HuH-7 (cell line): ENCODE data around the gene CCBE1.

Experiments used
- DNase-seq: peaks from one replicate; pipeline ENCODE4 v3.0.0; 2011; ENCODE audit warnings: low spot score

Gene CCBE1

GRCh38 chr18:59454909-59455727, 242.1 kb downstream of the CCBE1 start:
- peak; percentile 47 for DNase-seq

DNA sequence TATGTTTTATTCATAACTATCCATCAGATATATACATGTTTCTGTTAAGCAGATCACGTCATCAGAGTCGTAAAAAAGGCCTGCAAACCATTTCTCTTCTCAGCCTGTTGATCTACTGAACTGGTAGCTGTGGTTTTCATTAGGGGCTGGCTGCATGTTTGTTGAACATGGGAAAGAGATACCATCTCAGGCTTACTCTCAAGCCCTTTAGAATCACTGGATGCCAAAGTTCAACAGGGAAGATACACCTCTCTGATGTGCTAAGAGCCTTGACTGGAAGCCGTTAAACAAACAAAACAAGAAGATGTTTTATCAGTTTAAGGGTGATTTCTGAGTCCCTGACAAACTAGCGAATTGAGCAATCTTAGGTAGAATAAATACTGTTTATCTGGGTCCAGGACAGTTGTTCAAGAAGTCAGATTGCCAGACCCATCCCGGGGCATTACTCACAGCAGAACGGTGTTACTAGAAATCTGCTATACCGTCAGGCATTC, 243.7 kb downstream of the CCBE1 start:
- DNase-seq, result peak; percentile 47

DNA sequence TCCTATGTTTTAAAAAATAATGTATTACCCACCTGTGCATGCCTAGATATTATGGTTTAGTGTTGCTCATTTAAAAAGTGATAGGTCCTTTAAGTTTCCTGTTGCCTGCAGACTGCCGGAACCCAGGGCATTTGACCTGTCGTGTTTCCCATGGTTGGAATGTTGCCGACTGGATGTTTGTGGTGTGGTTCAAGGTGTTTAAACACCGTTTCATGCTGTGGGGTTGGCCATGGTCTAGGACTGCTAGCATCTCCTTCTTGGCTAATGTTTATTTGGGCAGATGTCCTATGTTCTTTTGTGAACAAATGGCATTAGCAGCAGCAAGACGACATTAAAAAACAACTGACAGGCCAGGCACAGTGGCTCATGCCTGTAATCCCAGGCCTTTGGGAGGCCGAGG, 245.3 kb downstream of the CCBE1 start:
- DNase-seq, result no peak

DNA sequence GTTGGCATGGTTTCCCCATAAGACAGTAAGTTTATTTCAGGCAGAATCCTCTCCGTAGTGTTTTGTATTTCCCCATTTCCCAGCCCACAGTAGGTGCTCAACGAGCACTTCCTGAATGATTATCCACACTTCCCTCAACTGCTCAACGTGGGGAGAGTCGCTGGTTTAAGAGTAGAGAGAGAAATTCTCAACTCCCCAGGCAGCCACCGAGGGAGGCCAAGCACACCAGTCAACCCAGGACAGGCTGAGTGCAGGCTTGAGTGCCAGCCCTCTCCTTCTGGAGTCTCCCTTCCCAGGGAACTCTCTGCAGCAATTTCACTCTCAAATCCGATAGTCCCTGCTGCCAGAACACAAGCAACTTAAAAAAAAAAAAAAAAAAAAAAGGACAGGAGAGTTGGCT, 246.2 kb downstream of the CCBE1 start:
- DNase-seq, result no peak

DNA sequence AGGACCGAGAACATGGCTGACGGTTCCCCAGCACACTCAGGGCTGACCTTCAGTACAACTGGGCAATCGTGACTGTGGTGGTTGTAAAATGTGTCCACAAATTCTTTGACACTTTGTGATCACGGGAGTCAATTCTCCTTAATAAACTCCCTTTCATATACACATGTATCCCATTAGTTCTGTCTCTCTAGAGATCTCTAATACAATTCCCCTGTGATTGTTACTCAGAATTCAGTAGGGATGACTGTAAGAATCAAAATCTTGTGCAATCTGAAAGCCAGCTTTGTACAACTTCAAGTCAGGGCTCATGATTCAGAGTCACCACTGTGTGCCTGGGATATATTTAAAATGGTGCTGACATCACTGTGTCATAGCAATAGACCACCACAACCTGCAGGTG, 248.7 kb downstream of the CCBE1 start:
- no peak for DNase-seq

DNA sequence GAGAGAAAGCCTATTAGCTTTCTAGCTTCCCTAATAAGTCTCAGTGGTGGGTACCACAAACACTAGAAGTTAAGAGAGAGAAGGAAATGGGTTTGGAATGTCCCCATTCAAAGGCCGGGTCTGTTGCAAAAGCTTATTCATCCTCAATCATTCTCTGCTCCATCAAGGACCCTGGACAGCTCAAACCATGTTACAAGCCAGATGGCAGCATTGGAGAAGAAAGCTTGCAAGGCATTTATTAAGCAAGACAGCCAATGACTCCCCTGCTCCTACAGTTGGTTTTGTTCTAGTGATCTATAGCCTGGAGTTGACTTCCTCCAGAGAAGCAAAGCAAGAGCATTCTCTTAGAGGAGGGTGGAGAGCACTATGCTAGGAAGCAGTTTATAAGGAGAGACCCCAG, 251.2 kb downstream of the CCBE1 start:
- no peak for DNase-seq

GRCh38 chr18:59437851-59438569, 259.2 kb downstream of the CCBE1 start:
- DNase-seq, result no peak

- DNase-seq, result no peak
Measured at GRCh38 chr18:59432803-59433597, 264.2 kb downstream of the CCBE1 start.

DNA sequence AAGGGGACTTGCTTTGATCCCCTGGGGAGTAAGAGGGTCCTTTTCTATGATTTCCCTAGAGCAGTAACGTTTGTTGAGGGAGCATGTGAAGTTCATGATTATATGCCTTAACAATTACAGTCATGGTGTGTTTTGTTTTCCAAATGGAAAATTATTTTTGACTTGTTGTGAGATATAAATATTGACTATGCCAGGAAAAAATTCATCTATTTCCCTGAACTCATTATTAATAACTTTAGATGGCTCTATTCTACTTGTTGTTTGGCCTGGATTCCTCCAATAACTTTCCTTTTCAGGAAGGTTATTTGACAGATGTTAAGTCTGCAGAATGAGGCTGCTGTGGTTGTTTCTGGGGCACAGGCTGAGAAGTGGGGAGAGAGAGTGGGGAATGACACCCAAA, 266.1 kb downstream of the CCBE1 start:
- no peak for DNase-seq

- no peak for DNase-seq
Measured at GRCh38 chr18:59429608-59430007, 267.6 kb downstream of the CCBE1 start.

DNA sequence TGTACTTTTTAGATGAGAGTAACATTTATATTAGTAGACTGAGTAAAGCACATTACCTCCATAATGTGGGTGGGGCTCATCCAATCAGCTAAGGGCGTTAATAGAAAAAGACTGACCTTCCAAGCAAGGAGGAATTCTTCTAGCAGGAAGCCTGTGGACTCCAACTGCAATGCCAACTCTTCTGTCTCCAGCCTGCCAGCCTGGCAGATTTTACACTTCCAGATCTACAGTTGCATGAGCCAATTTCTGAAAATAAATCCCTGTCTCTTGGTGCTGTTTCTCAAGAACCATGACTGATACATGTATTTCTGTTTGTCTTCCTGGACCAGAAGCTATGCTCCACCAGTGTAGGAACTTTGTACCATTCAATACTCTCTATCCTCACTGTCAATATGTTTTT, 269.2 kb downstream of the CCBE1 start:
- DNase-seq, result no peak

DNA sequence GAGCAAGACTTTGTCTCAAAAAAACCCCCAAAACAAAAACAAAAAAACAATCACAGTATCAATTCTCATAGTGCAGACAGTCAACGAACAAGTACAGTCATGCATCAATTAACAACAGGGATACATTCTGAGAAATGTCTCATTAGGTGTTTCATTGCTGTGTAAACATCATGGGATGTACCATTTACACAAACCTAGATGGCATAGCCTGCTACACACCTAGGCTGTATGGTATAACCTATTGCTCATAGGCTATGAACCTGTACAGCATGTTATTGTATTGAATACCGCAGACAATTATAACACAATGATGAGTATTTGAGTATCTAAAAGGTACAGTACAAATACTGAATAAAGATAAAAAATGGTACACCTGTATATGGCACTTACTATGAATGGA, 270.4 kb downstream of the CCBE1 start:
- no peak for DNase-seq

GRCh38 chr18:59423259-59423658, 274.0 kb downstream of the CCBE1 start:
- DNase-seq, result no peak

DNA sequence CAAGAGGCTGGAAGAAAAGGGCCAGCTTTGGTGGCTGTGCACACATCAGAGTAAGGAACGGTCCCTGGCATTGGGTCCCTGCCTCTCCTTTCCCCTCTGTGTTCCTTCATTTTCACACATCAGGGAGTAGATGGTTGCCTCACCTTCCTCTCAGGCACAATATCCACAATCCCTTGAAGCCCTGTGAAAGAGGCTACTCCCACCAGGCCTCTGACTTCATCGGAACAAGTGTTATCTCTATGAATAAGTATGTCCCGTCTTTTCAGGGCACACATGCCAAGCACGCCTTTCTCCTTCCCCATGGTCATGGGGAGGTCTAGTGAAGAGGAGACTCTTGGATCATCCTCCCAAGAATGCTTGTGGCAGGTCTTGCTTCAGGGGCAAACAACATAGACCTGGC, 277.0 kb downstream of the CCBE1 start:
- DNase-seq, result no peak

- no peak for DNase-seq
Measured at GRCh38 chr18:59419386-59419785, 277.8 kb downstream of the CCBE1 start.

GRCh38 chr18:59416818-59417217, 280.4 kb downstream of the CCBE1 start:
- DNase-seq, result no peak

DNA sequence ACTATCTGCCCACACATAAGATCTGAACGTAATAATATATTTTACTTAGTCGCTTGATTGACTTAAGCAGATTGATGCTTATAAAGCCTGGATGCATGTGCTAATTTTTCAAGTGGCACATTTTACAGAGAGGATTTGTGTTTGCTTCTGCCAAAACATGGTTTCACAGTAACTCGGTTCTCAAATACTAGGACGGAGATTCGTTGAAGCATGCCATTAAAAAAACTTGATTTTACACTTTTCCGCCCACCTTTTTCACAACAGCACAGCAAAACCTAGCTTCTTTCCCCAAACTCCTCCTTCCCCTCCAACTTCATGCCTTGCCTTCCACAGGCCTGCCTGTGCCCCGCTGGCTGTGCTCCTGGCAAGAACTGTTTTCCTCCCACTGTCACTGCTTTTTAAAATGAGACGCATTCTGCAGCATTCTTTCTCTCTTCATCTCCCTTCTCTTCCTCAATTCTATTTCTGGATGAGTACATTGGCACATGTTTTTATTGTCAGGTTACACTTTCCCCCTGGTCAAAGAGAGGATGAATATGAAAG, 283.0 kb downstream of the CCBE1 start:
- no peak for DNase-seq

DNA sequence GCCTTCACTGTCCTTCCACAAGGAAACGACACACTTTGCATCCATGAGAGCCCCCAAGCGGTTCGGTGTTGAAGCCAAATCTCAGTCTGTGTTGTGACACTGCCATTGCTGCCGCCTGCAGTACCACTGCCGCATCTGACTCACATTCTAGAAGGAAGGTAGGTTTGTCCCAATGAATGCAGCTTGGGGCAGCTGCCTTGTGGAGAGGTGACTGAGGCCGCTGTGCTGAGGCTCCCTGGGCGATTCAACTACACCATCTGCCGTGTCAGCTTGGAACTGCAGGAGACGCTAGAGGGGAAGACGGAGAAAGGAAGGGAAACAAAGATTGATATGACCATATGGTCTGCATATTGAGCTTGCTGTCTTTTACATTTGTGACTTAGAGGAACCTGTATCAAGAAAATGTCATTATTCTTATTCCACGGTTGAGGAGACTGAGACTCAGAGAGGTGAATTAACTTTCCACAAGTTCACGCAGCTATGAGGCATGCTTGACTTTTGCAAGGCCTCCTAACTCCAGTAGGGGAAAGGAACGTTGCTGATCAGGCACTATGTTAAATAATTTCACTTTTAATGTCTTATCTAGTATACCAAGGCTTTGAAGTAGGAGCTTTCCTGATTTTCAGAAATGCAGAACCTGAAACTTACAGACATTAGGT, 294.7 kb downstream of the CCBE1 start:
- peak; percentile 79 for DNase-seq

- no peak for DNase-seq
Measured at GRCh38 chr18:59400407-59400806, 296.8 kb downstream of the CCBE1 start.

DNA sequence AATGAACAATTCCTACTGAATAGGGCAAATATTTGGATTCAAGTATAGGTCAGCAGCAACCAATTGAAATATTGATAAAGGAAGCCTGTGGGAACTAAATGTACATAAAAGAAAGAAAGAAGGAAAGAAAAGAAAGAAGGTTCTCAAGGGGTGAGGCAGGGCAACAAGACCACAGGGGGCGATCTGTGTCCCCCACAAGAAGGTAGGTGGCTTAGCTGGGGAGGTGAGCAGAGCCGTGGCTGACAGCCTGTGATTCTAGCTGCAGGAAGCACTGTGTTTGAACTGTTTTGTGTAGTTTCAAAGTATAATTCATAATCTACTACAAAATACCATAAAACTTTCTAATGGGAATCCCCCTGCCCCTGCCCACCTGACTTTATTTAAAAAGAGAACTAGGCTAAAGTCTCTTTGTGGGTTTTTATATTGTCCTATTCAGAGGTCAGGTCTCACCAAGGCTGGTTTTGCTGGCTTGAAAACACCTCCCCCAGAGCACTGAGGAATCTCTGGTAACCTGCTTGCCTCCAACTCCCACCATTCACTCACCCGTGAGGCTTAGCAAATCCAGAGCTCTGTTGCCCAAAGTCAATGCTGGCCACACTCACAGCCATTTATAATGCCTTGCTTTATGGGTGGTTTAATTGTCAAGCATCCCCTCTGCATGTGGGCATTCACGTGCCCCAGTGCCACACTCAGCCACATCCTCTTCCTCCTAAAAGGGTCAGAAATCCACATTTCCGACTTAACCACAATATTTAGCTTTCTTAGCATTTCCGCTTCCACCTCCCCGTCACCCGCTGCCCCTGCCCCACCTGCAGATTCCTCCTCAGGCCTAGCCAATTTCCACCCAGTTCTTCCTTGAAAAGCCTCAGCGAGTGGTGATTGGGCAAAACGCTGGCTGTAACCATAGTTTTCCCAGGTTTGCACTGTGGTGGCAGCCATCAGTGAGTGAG, 301.7 kb downstream of the CCBE1 start:
- no peak for DNase-seq

GRCh38 chr18:59393381-59393780, 303.8 kb downstream of the CCBE1 start:
- no peak for DNase-seq
